Measurements from ENCODE around the gene OAS2.

OAS2 gene

GRCh38 chr12:112978163-112979040, at the start of gene OAS2:
Gene OAS2, plus strand, starts transcription at chr12:112978519. Its CDS starts 90 bp downstream, at chr12:112978609.
- no peak for DNase-seq

- DNase-seq = no peak
Observed at GRCh38 chr12:112928978-112929377, 49.3 kb upstream of the OAS2 start.

- no peak for DNase-seq
Observed at GRCh38 chr12:112929715-112930114, 48.6 kb upstream of the OAS2 start.

GRCh38 chr12:112930350-112930749, 48.0 kb upstream of the OAS2 start:
- DNase-seq = no peak

GRCh38 chr12:112932485-112933128, 45.7 kb upstream of the OAS2 start:
- DNase-seq = no peak

GRCh38 chr12:112933129-112933505, 45.2 kb upstream of the OAS2 start:
- no peak for DNase-seq

GRCh38 chr12:112936264-112936663, 42.1 kb upstream of the OAS2 start:
- DNase-seq = no peak

- DNase-seq = no peak
Observed at GRCh38 chr12:112936927-112937326, 41.4 kb upstream of the OAS2 start.

GRCh38 chr12:112937741-112938719, 40.3 kb upstream of the OAS2 start, which contains the start of gene OAS3:
Gene OAS3, plus strand, starts transcription at chr12:112938474. Its CDS starts 57 bp downstream, at chr12:112938531.
- DNase-seq = no peak

GRCh38 chr12:112938751-112939150, 39.6 kb upstream of the OAS2 start:
- no peak for DNase-seq

- DNase-seq = no peak
Observed at GRCh38 chr12:112939761-112940381, 38.4 kb upstream of the OAS2 start.

- no peak for DNase-seq
Observed at GRCh38 chr12:112941528-112942335, 36.6 kb upstream of the OAS2 start.

GRCh38 chr12:112942572-112942971, 35.7 kb upstream of the OAS2 start:
- DNase-seq = no peak

GRCh38 chr12:112944024-112944690, 34.2 kb upstream of the OAS2 start:
- no peak for DNase-seq

GRCh38 chr12:112945515-112945914, 32.8 kb upstream of the OAS2 start:
- DNase-seq = no peak

GRCh38 chr12:112946236-112947000, 31.9 kb upstream of the OAS2 start:
- DNase-seq = no peak

- DNase-seq = no peak
Observed at GRCh38 chr12:112947314-112947713, 31.0 kb upstream of the OAS2 start.

GRCh38 chr12:112947761-112948160, 30.6 kb upstream of the OAS2 start:
- DNase-seq = no peak

GRCh38 chr12:112948806-112949205, 29.5 kb upstream of the OAS2 start:
- DNase-seq = no peak

- no peak for DNase-seq
Observed at GRCh38 chr12:112950701-112951100, 27.6 kb upstream of the OAS2 start.

Data from NCI-H1417 treated with DMSO at 0.1 percent for 48 hours (cell line).